Measurements from ENCODE around the gene DPYSL3.

The DPYSL3 gene

GRCh38 chr5:147467973-147468508 lies 41.8 kb downstream of the DPYSL3 start:
- no peak for DNase-seq

GRCh38 chr5:147466360-147466980 lies 43.4 kb downstream of the DPYSL3 start:
- DNase-seq, result no peak

- DNase-seq, result no peak
Observed at GRCh38 chr5:147465747-147466146, 44.1 kb downstream of the DPYSL3 start.

GRCh38 chr5:147464211-147464610 lies 45.7 kb downstream of the DPYSL3 start:
- no peak for DNase-seq

DNA sequence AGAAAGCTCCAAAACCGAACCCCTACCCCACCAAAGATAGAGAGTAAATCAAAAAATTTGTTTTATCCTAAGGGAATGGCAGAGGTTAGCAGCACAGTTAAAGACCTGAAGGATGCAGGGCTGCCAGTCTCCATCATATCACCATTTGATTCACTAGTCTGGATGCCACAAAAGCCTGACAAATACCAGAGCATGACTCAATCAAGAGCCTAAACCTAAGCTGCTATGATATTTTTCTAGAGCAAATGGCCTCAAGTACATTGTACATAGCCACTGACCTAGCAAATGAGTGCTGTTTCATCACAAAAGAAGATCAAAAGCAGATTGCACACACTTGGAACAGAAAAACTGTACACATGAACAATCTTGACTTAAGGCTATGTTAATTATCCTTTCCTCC lies 48.0 kb downstream of the DPYSL3 start:
- no peak for DNase-seq

DNA sequence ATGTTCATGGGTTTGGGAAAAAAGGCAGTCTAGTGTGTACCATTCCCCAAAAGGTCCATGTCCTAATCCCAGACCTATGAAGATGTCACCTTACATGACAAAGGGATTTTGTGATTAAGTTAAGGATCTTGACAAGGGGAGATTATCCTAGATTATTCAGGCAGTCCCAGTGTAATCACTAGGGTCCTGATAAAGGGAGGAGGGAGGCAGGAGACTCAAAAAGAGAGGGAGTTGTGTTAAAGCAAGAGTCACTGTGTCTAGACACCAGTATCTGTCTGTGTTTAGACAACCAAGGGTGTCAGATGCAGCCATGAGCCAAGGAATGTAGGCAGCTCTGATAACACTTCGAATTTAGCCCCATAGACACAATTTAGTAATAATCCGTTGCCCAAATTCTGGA lies 49.5 kb downstream of the DPYSL3 start:
- no peak for DNase-seq

GRCh38 chr5:147458581-147458980 lies 51.3 kb downstream of the DPYSL3 start:
- DNase-seq, result no peak

GRCh38 chr5:147455822-147456450 lies 53.9 kb downstream of the DPYSL3 start:
- no peak for DNase-seq

DNA sequence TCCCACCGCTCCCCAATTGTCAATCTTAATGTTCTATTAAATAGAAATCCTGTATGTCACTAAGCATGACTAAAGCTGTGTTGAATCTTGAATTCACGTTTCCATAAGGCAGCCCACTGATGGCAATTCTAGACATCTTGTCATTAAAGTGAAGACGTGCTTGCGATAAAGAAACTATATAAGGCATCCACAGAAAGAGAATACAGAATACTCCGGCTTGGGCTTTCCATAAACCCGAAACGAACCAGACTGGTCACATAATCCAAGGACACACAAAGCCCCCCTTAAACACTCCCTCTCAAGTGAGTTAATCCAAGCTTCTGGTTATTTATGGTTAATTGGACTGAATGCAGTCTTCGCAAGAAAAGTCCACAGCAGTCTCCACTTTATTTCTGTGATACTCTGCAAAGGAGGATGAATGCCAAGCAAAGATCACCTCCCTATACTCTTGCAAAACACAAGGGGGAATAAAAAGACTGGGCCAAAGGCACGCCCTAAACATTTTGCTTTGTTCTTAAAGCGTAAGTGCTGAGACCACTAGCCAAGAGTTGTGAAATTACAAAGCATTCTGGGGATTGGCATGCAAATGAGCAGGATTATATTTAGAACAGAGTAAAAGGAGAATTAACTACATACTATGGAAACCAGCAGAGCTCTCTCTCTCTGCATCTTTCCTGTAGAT lies 54.7 kb downstream of the DPYSL3 start:
- no peak for DNase-seq

DNA sequence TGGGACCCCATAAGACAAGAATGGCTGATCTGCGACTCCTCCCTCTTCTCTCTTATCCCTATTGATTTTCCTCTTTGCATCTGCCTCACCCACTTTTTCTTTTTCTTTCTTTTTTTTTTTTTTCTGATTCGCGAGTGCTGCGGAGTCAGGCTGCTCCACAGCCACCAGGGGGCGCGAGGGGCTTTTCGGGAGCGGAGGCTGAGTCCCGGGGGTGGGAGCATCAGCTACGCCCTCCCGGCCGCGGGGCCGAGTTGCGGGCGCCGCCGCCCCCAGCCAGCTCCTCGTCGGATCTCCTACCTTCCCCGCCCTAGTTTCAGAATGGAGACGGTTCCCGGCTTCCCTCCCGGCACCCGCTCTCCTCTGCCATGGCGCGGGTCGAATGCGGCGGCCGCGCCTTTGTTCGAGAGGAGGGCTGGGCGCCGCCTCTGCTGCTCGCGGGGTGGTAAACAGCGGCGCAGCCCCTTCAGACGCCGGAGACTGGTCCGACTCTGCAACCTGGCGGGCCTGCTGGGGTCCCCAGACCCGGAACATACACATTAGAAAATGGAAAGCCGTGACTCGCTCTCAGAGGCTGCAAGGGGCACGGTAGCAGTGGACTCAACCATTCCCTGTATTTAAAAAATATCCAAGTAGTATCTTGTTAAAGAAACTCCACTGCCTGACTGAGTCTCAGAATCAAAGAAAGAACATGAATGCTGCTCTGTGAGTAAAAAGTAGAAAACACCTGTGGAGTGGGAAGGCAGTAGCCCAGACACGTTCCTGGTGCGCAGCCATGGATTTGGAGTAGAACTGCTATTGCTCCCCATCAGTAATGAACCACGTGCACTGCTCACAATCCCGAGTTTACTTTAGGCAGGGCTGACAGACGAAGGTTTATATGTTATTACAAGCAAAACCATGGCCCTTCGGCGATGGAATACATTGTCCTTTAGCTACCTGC lies 55.7 kb downstream of the DPYSL3 start:
- DNase-seq, result peak; percentile 88

GRCh38 chr5:147452165-147452811 lies 57.6 kb downstream of the DPYSL3 start:
- no peak for DNase-seq

DNA sequence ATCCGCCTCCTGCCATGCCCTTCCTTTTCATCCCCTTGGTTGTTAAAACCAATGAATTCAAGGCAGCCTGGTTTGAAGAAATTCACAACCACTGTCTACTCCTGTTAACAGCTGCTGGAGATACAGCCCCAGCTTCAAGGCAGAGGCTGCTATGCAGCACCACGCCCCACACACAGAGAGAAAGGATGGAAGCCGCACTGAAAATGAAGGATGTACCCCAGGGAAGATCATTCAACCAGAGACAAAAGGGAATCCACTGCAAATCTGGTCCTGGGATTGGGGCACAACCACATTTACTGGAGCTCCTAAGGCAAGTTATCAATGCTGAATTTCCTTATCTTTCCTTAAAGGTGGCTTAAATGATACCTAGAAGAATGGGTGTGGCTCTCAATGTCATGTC lies 58.7 kb downstream of the DPYSL3 start:
- DNase-seq, result no peak

DNA sequence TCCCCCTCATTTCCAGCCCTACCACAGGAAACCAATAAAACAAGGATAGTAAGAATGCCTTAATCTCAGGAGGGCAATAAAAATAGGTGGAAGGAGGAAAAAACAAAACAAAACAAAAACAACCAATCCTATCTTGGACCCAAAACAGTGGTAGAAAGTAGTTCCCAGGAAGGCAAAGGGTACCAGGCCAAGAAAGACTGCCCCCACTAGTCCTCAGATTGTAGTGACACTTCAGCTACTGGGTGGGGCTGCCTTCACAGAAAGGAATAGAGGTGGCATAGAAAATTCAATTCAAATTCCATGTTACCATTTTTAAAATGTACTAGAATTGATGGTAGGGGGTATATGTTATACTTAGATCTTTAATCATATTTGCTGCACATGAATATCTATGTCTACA lies 59.3 kb downstream of the DPYSL3 start:
- no peak for DNase-seq

GRCh38 chr5:147448766-147449165 lies 61.1 kb downstream of the DPYSL3 start:
- no peak for DNase-seq

- DNase-seq, result no peak
Observed at GRCh38 chr5:147446523-147446922, 63.3 kb downstream of the DPYSL3 start.

- DNase-seq, result no peak
Observed at GRCh38 chr5:147445917-147446316, 64.0 kb downstream of the DPYSL3 start.

DNA sequence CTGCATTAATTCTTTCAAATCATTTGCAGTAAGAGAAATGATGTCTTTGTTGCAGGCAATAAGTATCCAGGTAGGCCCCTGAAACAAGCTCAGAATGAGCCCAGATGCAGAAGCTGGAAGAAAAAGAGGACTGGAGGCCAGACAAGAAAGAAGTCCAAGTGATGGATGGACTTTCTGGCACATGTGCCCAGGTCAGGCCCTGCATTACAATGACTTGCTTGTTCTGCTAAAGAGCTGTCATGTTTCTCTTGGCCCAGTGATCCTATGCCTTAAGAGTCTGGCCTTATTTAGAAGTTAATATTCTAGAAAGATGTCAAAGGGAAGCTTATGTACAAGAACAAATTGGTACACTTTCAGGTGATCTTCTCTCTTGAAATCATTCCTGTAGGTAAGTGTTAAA lies 64.8 kb downstream of the DPYSL3 start:
- no peak for DNase-seq

GRCh38 chr5:147442224-147442623 lies 67.6 kb downstream of the DPYSL3 start:
- no peak for DNase-seq

DNA sequence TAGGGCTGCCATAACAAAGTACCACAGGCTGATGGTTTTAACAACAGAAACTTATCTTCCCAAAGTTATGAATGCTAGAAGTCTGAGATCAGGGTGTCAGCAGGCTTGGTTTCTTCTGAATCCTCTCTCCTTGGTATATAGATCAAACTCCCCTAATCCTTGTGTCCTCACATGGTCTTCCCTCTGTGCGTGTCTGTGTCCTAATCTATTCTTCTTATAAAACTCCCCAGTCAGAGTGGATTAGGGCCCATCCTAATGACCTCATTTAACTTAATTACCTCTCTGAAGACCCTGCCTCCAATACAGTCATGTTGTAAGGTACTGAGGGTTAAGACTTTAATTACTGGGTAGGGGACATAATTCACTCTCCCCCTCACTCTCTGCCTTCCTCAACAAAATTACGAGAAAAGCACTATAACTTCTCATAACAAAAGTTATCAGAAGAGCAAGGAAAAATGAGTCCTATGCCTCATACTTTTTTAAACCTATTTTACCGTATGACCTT lies 68.6 kb downstream of the DPYSL3 start:
- no peak for DNase-seq

DNA sequence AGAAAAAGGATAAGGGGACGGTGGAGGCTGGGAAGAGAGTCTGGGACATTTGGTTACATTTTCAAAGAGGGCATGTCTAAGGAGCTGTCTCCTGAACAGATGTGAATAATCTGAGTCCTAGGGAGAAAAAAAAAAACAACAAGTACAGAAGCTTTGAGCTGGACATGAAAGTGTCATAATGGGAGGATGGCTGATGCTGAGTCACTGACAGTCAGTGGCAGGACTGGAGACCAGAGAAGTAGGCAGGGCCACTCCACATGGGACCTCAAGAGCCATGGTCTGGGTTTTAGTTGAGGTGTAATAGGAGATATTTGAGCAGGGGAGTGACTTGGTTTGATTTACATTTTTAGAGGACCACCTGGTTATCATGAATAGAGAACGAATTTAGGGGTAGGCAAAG lies 70.6 kb downstream of the DPYSL3 start:
- no peak for DNase-seq

DNA sequence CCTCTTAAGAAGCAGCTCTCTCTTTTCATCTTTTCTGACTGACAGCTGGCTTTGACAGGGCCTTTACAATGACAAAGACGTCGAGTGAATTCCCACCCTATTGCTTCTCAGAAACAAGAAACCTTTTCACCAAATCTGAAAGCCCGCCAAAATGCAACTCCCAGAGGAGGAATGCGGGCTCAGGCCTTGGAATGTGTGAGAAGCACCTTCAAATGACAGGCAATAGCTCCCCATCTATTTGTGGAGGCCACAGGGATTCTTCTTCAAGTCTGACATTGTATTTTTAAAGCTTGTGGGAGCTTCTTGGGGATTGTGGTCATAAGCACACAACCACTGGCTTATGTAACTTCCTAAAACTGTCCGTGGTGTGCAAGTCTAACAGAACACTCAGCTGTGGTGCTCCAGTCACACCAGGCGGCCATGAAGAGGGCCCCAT lies 72.7 kb downstream of the DPYSL3 start:
- no peak for DNase-seq

DNA sequence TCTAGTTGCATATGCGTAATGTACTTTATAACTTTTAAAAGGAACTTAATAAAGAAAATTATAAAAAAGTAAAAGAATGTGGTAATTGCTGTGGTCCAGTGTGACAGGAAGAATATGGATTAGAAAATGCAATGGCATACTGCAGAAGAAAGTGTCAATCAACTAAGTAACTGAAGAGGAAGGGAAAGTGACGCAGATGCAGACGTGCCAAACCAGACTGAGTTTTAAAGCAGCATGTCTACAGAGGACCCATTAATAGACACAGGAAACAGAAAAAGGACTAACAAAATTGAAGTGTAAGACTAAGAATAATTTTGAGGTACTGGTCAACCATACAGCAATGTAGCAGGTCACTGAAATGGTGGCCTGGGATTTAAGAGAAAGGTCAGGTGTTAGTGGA lies 73.3 kb downstream of the DPYSL3 start:
- DNase-seq, result no peak

Data from NCI-H2171 (cell line).